ENCODE measurements around the gene POLR1D. TPM values are rescaled to one million over a fixed set of nuclear protein-coding genes. Genes with fewer than 3 reads are reported as not detected.

Gene POLR1D
- total RNA-seq, 4 donors from 2014 or later: 110 to 148 (median 124) TPM

- DNase-seq (ENCODE audit: extremely low spot score): no peak
- Histone ChIP-seq H3K27me3 (no peaks in the 10 kb centered on the region), H3K4me3 (no peak overlapping the region), H3K9me3 (no peaks in the 10 kb centered on the region), H3K36me3 (peaks cover 0 to 20% (median 3%) of the 10 kb centered on the region in 4 donors), H3K27ac (replicated peaks in 1 of 4) (no peak overlapping the region), H3K4me1 (peaks cover 16 to 34% (median 20%) of the 10 kb centered on the region in 4 donors)
- no peak for TF ChIP-seq EP300 (IDR thresholded peaks at IDR 0.05)
- TF ChIP-seq POLR2A (IDR thresholded peaks at IDR 0.05; ENCODE audit: low read depth): no peak
- TF ChIP-seq, protein P1, sequence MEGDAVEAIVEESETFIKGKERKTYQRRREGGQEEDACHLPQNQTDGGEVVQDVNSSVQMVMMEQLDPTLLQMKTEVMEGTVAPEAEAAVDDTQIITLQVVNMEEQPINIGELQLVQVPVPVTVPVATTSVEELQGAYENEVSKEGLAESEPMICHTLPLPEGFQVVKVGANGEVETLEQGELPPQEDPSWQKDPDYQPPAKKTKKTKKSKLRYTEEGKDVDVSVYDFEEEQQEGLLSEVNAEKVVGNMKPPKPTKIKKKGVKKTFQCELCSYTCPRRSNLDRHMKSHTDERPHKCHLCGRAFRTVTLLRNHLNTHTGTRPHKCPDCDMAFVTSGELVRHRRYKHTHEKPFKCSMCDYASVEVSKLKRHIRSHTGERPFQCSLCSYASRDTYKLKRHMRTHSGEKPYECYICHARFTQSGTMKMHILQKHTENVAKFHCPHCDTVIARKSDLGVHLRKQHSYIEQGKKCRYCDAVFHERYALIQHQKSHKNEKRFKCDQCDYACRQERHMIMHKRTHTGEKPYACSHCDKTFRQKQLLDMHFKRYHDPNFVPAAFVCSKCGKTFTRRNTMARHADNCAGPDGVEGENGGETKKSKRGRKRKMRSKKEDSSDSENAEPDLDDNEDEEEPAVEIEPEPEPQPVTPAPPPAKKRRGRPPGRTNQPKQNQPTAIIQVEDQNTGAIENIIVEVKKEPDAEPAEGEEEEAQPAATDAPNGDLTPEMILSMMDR (IDR thresholded peaks at IDR 0.05): no peak
- no peak for TF ChIP-seq POLR2AphosphoS5 (IDR thresholded peaks at IDR 0.05)
- WGBS: 97% methylated on average over 19 of the region's 19 CpGs
- intact Hi-C loops (cut with DNase I): no loop called here
These were observed 44.1 kb downstream of the POLR1D start for GRCh38 chr13:27665761-27666160.

- no peak overlapping the region for H3K27ac ChIP-seq (replicated peaks in 1 of 4)
- TF ChIP-seq POLR2AphosphoS5 (IDR thresholded peaks at IDR 0.05) (no peak), POLR2A (IDR thresholded peaks at IDR 0.05; ENCODE audit: low read depth) (no peak), EP300 (IDR thresholded peaks at IDR 0.05) (no peak)
- TF ChIP-seq, protein P1 (IDR thresholded peaks at IDR 0.05): no peak
- intact Hi-C loops (cut with DNase I): no loop called here
- 95% methylated on average over 3 of the region's 3 CpGs for WGBS
- no peak for DNase-seq (ENCODE audit: extremely low spot score)
- H3K9me3 ChIP-seq: no peaks in the 10 kb centered on the region
- H3K36me3 ChIP-seq: peaks cover 0 to 20% (median 3%) of the 10 kb centered on the region in 4 donors
- no peak overlapping the region for H3K4me3 ChIP-seq
- no peaks in the 10 kb centered on the region for H3K27me3 ChIP-seq
- peaks cover 6 to 25% (median 16%) of the 10 kb centered on the region in 4 donors for H3K4me1 ChIP-seq
These were observed 45.3 kb downstream of the POLR1D start for GRCh38 chr13:27666951-27667350.

DNA sequence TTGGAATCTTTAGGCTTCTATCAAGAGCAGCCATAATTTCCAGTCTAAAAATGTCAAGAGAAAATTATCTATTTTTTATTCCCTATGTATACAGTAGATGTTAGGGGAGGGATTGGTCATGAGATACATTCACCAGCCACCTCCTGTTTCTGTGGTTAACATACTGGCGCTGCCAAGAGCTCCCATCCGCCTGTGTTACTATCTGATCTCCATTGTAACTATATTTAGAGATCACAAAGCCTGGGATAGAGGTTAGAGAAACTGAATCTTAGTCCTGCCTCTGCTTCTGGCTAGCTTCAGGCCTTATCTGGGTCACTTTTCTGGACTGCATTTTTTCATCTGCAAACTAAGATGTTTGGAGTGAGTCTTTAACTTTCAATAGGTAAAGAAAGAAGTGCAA, 46.3 kb downstream of the POLR1D start:
- no peak for TF ChIP-seq POLR2AphosphoS5 (IDR thresholded peaks at IDR 0.05)
- no peak for TF ChIP-seq EP300 (IDR thresholded peaks at IDR 0.05)
- no peak for TF ChIP-seq POLR2A (IDR thresholded peaks at IDR 0.05; ENCODE audit: low read depth)
- TF ChIP-seq, protein P1 (IDR thresholded peaks at IDR 0.05): no peak
- DNase-seq (ENCODE audit: extremely low spot score): no peak
- Histone ChIP-seq H3K27me3 (no peaks in the 10 kb centered on the region), H3K27ac (replicated peaks in 1 of 4) (no peak overlapping the region), H3K4me1 (peaks cover 0 to 18% (median 8%) of the 10 kb centered on the region in 4 donors), H3K4me3 (no peak overlapping the region), H3K36me3 (peaks cover 0 to 20% (median 3%) of the 10 kb centered on the region in 4 donors), H3K9me3 (no peaks in the 10 kb centered on the region)
- intact Hi-C loops (cut with DNase I): no loop called here
- WGBS: 54% methylated on average over 2 of the region's 2 CpGs

GRCh38 chr13:27670861-27671260, 49.2 kb downstream of the POLR1D start:
- DNase-seq (ENCODE audit: extremely low spot score): no peak
- Histone ChIP-seq H3K36me3 (peaks cover 0 to 16% (median 2%) of the 10 kb centered on the region in 4 donors), H3K4me3 (no peak overlapping the region), H3K9me3 (no peaks in the 10 kb centered on the region), H3K27ac (replicated peaks in 1 of 4) (no peak overlapping the region), H3K27me3 (no peaks in the 10 kb centered on the region), H3K4me1 (peaks cover 0 to 8% (median 3%) of the 10 kb centered on the region in 4 donors)
- intact Hi-C loops (cut with DNase I): no loop called here
- 73% methylated on average over 1 of the region's 1 CpG for WGBS
- TF ChIP-seq EP300 (IDR thresholded peaks at IDR 0.05) (no peak), POLR2AphosphoS5 (IDR thresholded peaks at IDR 0.05) (no peak), POLR2A (IDR thresholded peaks at IDR 0.05; ENCODE audit: low read depth) (no peak)
- TF ChIP-seq, protein P1 (IDR thresholded peaks at IDR 0.05): no peak

DNA sequence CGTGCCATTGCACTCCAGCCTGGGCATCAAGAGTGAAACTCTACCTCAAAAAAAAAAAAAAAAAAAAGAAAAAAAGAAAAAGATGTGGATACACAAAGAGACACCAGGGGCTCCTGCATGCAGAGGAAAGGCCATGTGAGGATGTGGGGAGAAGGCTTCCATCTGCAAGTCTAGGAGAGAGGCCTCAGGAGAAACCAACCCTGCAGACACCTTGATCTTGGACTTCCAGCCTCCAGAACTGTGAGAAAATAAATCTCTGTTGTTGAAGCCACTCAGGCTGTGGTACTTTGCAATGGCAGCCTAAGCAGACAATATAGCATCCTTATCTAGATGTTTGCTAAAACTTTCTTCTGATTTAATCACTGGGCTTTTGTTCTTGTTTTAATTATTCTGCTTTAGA, 50.3 kb downstream of the POLR1D start:
- TF ChIP-seq POLR2A (IDR thresholded peaks at IDR 0.05; ENCODE audit: low read depth) (no peak), POLR2AphosphoS5 (IDR thresholded peaks at IDR 0.05) (no peak), EP300 (IDR thresholded peaks at IDR 0.05) (no peak)
- TF ChIP-seq, protein P1 (IDR thresholded peaks at IDR 0.05): no peak
- DNase-seq (ENCODE audit: extremely low spot score): no peak
- no peak overlapping the region for H3K27ac ChIP-seq (replicated peaks in 1 of 4)
- no peak overlapping the region for H3K4me3 ChIP-seq
- H3K27me3 ChIP-seq: no peaks in the 10 kb centered on the region
- peaks cover 0 to 4% (median 0%) of the 10 kb centered on the region in 4 donors for H3K36me3 ChIP-seq
- no peaks in the 10 kb centered on the region for H3K9me3 ChIP-seq
- intact Hi-C loops (cut with DNase I): no loop called here
- WGBS: 91% methylated on average over 1 of the region's 1 CpG
- H3K4me1 ChIP-seq: peaks cover 0 to 8% (median 3%) of the 10 kb centered on the region in 4 donors
